Measurements from ENCODE around the gene FN1.

The FN1 gene

GRCh38 chr2:215407590-215408264, 28.1 kb downstream of the FN1 start:
- DNase-seq (ENCODE audit: low read depth in 2 of 2): no peak

GRCh38 chr2:215407061-215407460, 28.8 kb downstream of the FN1 start:
- no peak for DNase-seq (ENCODE audit: low read depth in 2 of 2)

DNA sequence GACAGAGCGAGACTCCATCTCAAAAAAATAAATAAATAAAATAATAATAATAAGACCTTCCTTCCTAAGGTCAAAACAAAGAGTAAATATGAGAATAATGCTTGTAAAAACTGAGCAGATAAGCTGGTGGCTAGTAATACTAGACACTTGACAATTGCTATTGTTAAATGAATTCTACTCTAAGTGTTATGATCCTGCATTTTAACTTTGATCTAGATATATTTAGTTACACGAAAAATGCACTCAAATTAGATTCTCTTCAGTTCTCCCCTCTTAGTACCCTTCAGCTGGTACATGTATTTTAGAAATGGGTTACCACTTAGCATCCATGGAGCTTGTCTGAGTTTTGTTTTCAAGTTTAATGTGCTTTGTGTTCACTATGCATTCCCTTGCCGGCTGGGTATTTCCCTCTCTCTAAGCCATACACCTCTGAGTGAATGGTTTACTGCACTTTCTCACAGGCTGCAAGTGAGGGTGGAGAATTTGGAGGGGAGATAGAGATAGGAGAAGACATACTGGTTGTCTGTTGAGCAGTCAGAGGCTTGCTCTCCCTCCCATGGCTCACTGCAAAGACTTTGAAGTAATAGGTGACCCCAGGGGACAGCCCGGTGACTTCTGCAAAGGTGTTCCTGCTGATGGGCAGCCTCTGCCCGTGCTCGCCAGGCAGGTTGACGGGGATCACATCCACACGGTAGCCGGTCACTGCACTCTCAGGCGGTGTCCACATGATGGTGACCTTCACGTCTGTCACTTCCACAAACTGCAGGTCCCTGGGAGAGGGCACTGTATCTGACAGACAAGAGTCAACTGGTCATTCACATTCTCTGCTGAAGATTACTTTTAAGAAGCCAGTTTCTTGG, 29.9 kb downstream of the FN1 start:
- DNase-seq (ENCODE audit: low read depth in 2 of 2): no peak

DNA sequence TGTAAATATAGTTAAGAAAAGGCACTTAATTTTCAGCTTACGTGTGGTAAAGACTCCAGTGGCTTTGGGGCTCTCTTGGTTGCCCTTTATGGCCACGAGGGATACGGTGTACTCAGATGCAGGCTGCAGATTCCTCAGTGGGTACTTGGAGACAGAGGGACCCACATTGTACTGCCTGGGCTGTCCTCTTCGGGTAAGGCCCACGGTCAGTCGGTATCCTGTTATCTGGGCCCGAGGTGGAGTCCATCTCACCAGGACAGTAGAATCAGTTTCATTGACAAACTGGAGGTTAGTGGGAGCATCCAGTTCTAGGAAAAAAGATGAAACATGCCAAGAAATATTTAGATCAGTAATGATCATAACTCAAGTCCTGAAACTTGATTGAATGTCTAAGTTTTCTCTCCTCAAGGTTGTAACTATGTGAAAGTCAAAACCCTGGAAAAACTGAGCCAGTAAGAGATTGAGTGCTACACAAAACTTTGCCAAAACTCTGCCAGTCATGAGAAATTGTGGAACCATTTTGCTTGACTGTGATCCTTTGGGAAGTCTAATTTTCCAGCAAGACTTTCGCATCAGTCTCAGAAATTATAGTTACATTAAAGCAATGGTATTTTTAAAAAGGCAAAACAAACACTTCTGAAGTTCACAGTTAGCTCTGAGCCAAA, 31.4 kb downstream of the FN1 start:
- no peak for DNase-seq (ENCODE audit: low read depth in 2 of 2)

GRCh38 chr2:215403441-215404347, 32.2 kb downstream of the FN1 start:
- DNase-seq (ENCODE audit: low read depth in 2 of 2): no peak

DNA sequence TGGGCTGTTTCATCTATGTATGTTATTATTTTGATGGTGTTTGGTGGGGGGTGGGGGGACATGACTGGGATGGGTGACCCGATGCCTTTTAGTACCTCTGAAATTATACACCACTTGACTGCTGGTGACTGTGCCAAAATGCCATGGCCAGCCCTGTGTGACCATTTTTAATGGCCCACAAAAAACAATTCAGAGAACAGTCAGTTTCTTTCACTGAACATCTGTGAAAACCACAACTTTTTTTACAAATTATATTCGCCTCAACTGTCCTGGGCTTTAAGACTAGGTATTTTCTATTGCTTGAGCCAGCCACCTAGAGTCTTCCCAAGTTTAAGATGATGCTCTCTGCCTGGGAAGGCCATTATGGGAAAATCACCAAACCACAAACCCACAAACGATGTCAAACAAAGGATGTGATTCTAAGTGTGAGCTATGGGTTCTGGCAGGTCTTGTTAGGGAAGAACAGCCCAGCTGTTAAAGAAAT, 33.9 kb downstream of the FN1 start:
- no peak for DNase-seq (ENCODE audit: low read depth in 2 of 2)

DNA sequence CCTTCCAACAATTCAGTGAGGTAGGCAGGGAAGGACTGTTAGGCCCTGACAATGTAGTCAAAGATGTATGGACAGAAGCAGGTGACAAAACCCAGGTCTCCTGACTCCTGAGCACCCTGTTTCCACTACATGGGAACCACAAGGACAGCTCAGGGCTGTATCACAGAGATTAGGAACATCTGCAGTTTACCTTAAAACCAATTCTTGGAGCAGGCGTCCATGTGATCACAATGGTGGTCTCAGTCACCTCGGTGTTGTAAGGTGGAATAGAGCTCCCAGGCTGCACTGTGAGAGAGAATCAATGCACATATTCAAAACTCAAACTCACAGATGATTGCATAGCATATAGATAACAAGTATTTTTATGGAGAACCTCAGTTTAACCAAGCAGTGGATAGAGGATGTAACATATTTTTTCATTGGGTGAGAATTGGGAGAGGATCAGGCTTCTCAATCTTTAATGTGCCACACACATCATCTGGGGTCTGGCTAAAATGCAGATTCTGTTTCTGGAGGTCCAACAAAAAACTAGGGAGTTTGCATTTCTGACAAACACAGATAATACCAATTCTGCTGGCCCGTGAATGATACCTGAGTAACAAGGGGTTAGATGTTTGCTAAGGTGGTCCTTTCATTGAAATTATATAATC, 36.7 kb downstream of the FN1 start:
- no peak for DNase-seq (ENCODE audit: low read depth in 2 of 2)

DNA sequence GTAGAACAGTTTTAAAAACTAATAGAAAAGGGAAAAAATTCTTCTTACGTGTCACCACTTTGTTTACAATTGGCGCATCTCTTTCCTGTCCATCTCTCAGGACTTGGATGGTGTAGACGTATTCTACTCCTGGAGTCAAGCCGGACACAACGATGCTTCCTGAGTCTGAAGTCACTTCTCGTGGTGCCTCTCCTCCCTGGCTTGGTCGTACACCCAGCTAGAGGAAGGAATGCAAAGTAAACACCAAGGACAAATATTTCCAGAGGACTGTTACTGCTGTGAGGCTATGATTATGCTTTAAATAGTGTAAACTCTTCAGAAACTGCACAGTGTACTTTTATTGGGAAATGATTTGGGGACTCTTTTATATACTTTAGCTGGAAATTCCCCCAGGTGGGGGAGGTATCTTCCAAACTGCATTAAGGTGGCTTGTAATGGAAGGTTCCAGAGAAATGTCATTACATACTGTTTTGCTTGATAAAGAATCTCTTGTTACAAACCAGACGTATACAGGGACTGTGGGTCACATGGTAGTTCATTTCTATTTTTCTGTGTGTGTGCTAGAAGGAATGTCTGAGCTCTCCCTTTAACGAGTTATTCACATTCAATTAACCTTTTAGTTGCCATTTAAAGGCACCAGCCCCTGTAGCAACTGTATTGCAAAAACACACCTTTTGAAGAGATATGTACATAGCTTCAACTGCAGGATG, 38.1 kb downstream of the FN1 start:
- DNase-seq (ENCODE audit: low read depth in 2 of 2): no peak

- no peak for DNase-seq (ENCODE audit: low read depth in 2 of 2)
Observed at GRCh38 chr2:215396595-215397313, 39.1 kb downstream of the FN1 start.

DNA sequence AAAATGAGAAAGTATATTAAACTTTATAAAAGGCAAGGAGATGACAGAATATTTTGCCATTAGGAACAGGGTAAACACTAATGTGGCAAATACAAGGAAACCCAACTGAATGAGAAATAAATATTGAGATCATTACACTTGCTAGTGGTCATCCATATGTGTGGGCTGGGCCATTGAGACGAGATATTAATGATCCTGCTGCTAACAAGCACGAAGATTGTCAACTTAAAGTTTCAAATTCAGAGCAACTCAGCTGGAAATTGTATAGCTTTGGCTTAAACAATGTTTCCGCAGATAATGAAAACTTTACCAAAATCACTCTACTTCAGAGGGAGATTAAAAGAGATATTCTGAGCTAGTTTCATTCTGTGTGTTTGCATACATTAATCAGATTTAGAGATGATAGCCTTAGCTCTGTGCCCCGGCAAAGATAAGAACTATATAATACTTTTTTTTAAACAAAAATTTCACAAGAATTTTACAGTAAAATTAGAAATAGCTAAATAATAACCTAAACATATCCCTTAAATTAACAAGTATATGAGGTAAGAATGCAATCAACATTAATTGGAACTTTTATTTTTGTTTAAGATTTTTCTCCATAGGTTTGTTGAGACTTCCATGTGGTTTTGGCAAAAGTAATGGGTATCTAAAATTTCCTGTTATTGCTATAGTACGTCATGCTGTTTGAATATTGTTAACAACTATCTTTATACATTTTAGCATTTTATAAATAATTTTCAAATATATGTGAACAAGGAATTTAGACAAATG, 40.0 kb downstream of the FN1 start:
- no peak for DNase-seq (ENCODE audit: low read depth in 2 of 2)

DNA sequence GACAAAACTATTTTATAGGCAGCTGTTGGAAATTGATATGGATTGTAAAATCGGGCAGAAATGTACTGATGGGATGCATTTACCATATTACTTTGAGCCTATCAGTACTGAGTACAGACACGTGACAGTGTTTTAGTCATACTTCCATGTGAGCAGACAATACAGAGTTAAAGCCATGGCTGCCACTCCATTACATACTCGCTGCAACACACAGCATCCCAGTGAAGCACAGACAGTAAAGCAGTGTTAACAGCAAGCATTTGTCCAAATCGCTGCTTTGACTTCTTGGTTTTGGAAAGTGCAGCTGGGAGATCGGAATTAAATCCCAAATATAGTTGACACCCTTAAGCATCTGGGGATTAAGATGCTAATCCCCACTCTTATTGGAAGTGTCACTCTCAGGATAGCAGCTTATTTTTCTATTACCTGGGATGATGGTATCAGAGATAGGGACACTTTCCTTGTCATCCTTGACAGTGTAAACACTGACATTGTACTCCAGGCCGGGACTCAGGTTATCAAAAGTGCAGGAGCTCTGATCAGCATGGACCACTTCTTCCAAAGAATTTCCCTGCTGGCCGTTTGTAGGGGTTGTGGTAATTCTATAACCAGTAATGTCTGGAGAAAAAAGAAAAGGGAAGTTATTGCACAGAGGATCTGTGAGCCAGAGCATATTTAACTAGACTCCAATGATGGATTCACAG, 41.6 kb downstream of the FN1 start:
- no peak for DNase-seq (ENCODE audit: low read depth in 2 of 2)

DNA sequence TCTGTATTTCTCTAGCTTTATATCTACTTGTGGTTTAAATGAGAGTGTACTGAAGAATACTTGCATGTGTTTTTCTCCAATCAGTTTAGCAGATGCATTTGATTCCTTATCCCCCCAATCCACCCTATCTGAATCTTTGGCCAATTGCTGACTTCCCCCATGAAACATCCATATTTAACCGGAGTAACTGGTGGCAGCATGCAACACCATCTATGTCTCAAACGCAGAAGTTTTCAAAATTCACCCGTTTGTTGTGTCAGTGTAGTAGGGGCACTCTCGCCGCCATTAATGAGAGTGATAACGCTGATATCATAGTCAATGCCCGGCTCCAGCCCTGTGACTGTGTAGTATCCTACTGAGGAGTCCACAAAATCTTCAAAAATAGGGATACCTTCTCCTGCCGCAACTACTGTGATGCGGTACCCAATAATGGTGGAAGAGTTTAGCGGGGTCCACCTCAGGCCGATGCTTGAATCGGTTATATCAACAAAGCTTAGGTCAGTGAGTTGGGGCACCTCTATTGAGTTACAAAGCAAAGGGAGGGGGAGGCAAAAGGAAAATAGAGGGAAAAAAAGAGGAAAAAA, 43.1 kb downstream of the FN1 start:
- no peak for DNase-seq (ENCODE audit: low read depth in 2 of 2)

DNA sequence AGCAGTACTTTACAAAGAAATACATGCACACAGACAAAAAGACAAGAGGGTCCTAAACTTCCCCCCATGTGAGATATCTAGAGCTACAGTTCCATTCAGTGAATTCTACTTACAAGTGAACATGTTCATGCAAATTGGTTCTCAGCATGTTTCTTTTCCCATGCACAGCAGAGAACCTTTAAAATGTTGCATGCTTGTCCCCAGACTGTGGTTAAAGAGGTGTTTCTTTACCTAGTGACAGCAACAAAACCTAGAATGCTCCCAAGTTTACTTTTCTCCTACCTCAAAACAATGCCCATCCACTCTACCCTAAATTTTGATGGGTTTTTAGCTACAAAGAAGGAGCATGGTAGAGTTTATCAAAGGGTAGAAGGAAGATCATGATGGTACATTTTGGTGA, 43.7 kb downstream of the FN1 start:
- no peak for DNase-seq (ENCODE audit: low read depth in 2 of 2)

DNA sequence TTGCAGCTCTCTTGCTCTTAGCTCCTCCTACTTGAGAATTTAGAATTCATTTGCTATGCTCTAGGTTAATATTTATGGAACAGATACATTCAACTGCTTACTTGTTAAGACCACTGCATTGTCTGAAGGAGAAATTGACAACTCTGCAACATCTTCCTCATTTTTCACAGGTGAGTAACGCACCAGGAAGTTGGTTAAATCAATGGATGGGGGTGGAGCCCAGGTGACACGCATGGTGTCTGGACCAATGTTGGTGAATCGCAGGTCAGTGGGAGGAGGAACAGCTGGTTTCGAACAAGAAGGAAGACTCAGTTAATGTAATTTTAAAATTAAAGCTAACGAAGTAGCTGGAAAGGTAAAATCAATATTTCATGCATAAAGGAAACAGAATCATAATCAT, 44.3 kb downstream of the FN1 start:
- DNase-seq (ENCODE audit: low read depth in 2 of 2): no peak

GRCh38 chr2:215390550-215390913, 45.3 kb downstream of the FN1 start:
- DNase-seq (ENCODE audit: low read depth in 2 of 2): no peak

- DNase-seq (ENCODE audit: low read depth in 2 of 2): no peak
Observed at GRCh38 chr2:215388002-215388728, 47.7 kb downstream of the FN1 start.

DNA sequence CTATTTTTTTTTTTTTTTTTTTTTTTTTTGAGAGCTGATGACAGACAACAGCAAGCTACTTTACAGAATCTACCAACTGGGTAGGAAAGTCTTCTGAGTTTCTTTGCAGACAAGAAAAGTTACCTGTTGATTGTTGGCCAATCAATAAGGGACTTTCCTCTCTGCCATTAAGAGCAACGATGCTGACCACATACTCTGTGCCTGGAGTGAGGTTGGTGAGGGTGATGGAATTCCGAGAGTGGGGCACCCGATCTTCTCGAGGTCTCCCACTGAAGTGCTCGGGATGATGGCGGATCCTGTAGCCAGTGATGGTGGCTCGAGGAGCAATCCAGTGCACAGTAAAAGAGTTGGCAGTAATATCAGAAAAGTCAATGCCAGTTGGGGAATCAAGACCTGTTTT, 49.3 kb downstream of the FN1 start:
- DNase-seq (ENCODE audit: low read depth in 2 of 2): no peak
